ENCODE data around the gene ACTN4.
"Not testable (repeated sequence)": the region's sequence is repeated elsewhere in the genome, so short reads cannot be mapped to it uniquely, and the experiment has no call there.

The ACTN4 gene

GRCh38 chr19:38771569-38771968, 124.1 kb downstream of the ACTN4 start:
- H4K20me1 ChIP-seq (ENCODE audit: insufficient read depth, low read length); H3K4me2 ChIP-seq (ENCODE audit: insufficient read depth, low read length); H3K27ac ChIP-seq (ENCODE audit: low read length); H3K4me3 ChIP-seq (ENCODE audit: low read depth in 1 of 2, low read length in 2 of 2); H3K79me2 ChIP-seq (ENCODE audit: insufficient read depth, low read length); ATAC-seq (ENCODE audit: insufficient read depth, low read depth); H3K9me3 ChIP-seq (ENCODE audit: insufficient read depth, low read length, severe bottlenecking); H3K27me3 ChIP-seq (ENCODE audit: insufficient read depth, low read length, poor library complexity); H3K36me3 ChIP-seq (ENCODE audit: insufficient read depth, low read length); H3K9ac ChIP-seq (ENCODE audit: low read depth, low read length); H2AFZ ChIP-seq (ENCODE audit: low read depth, low read length); H3K4me1 ChIP-seq (ENCODE audit: insufficient read depth, low read length); DNase-seq: not testable (repeated sequence)

- no peak within 1 kb of the TSS for H3K4me3 ChIP-seq (ENCODE audit: low read depth in 1 of 2, low read length in 2 of 2)
- no peak for ATAC-seq (ENCODE audit: insufficient read depth, low read depth)
Measured at GRCh38 chr19:38773469-38774177, 126.2 kb downstream of the ACTN4 start, which contains the start of gene LGALS7. LGALS7 (minus strand) TSS chr19:38773517; CDS start chr19:38773492, 25 bp downstream.

GRCh38 chr19:38774181-38774950, 126.9 kb downstream of the ACTN4 start:
- Histone ChIP-seq H3K4me2 (ENCODE audit: insufficient read depth, low read length) (no peak overlapping the region), H3K9me3 (ENCODE audit: insufficient read depth, low read length, severe bottlenecking) (no peaks in the 10 kb centered on the region), H3K36me3 (ENCODE audit: insufficient read depth, low read length) (no peaks in the 10 kb centered on the region), H2AFZ (ENCODE audit: low read depth, low read length) (no peak overlapping the region), H3K79me2 (ENCODE audit: insufficient read depth, low read length) (no peaks in the 10 kb centered on the region), H3K27ac (ENCODE audit: low read length) (no peak overlapping the region), H3K27me3 (ENCODE audit: insufficient read depth, low read length, poor library complexity) (peaks cover 4% of the 10 kb centered on the region), H3K9ac (ENCODE audit: low read depth, low read length) (no peak overlapping the region), H3K4me3 (ENCODE audit: low read depth in 1 of 2, low read length in 2 of 2) (no peak overlapping the region), H4K20me1 (ENCODE audit: insufficient read depth, low read length) (no peaks in the 10 kb centered on the region), H3K4me1 (ENCODE audit: insufficient read depth, low read length) (no peaks in the 10 kb centered on the region)
- TF ChIP-seq CTCF (IDR thresholded peaks at IDR 0.05; ENCODE audit: borderline replicate concordance, extremely low read depth, low read length, poor library complexity, severe bottlenecking) (no peak), EZH2 (IDR thresholded peaks at IDR 0.05; ENCODE audit: borderline replicate concordance, low read depth, low read length, severe bottlenecking) (no peak)
- no peak for DNase-seq
- no peak for ATAC-seq (ENCODE audit: insufficient read depth, low read depth)

More at GRCh38 chr19:38773469-38774177, 126.2 kb downstream of the ACTN4 start, which contains the start of gene LGALS7:
- no peak within 1 kb of the TSS for H2AFZ ChIP-seq (ENCODE audit: low read depth, low read length)
- no peak within 1 kb of the TSS for H3K4me2 ChIP-seq (ENCODE audit: insufficient read depth, low read length)
- TF ChIP-seq CTCF (IDR thresholded peaks at IDR 0.05; ENCODE audit: borderline replicate concordance, extremely low read depth, low read length, poor library complexity, severe bottlenecking): no peak
- TF ChIP-seq EZH2 (IDR thresholded peaks at IDR 0.05; ENCODE audit: borderline replicate concordance, low read depth, low read length, severe bottlenecking): no peak
- no peak within 1 kb of the TSS for H3K9ac ChIP-seq (ENCODE audit: low read depth, low read length)
- H3K79me2 ChIP-seq (ENCODE audit: insufficient read depth, low read length): no peaks in the 10 kb centered on the region
- no peak for DNase-seq
- no peaks in the 10 kb centered on the region for H4K20me1 ChIP-seq (ENCODE audit: insufficient read depth, low read length)
- H3K27ac ChIP-seq (ENCODE audit: low read length): no peak within 1 kb of the TSS
- peaks cover under 1% of the 10 kb centered on the region for H3K27me3 ChIP-seq (ENCODE audit: insufficient read depth, low read length, poor library complexity)
- H3K9me3 ChIP-seq (ENCODE audit: insufficient read depth, low read length, severe bottlenecking): no peaks in the 10 kb centered on the region
- no peaks in the 10 kb centered on the region for H3K36me3 ChIP-seq (ENCODE audit: insufficient read depth, low read length)
- H3K4me1 ChIP-seq (ENCODE audit: insufficient read depth, low read length): no peaks in the 10 kb centered on the region

GRCh38 chr19:38778733-38779132, 131.3 kb downstream of the ACTN4 start:
- Histone ChIP-seq H2AFZ (ENCODE audit: low read depth, low read length) (no peak overlapping the region), H4K20me1 (ENCODE audit: insufficient read depth, low read length) (no peaks in the 10 kb centered on the region), H3K79me2 (ENCODE audit: insufficient read depth, low read length) (no peaks in the 10 kb centered on the region), H3K9me3 (ENCODE audit: insufficient read depth, low read length, severe bottlenecking) (no peaks in the 10 kb centered on the region), H3K27ac (ENCODE audit: low read length) (no peak overlapping the region), H3K4me2 (ENCODE audit: insufficient read depth, low read length) (no peak overlapping the region), H3K4me1 (ENCODE audit: insufficient read depth, low read length) (no peaks in the 10 kb centered on the region), H3K27me3 (ENCODE audit: insufficient read depth, low read length, poor library complexity) (peaks cover 7% of the 10 kb centered on the region), H3K9ac (ENCODE audit: low read depth, low read length) (no peak overlapping the region), H3K4me3 (ENCODE audit: low read depth in 1 of 2, low read length in 2 of 2) (no peak overlapping the region), H3K36me3 (ENCODE audit: insufficient read depth, low read length) (no peaks in the 10 kb centered on the region)
- TF ChIP-seq EZH2 (IDR thresholded peaks at IDR 0.05; ENCODE audit: borderline replicate concordance, low read depth, low read length, severe bottlenecking) (no peak), CTCF (IDR thresholded peaks at IDR 0.05; ENCODE audit: borderline replicate concordance, extremely low read depth, low read length, poor library complexity, severe bottlenecking) (no peak)
- DNase-seq: no peak
- ATAC-seq (ENCODE audit: insufficient read depth, low read depth): no peak

All from DND-41 (cell line).